H1 (cell line): ENCODE measurements around the gene CASZ1. TPM values are rescaled to one million over a fixed set of nuclear protein-coding genes. Genes with fewer than 3 reads are reported as not detected.

Experiments used
- CHD1 ChIP-seq: IDR thresholded peaks from 2 replicates; pipeline ENCODE4 v1.6.1; 2012; ENCODE audit warnings: low read depth, low read length, improper control_type of control experiment
- RAD21 ChIP-seq, 2 experiments: IDR thresholded peaks in 1 of 2; conservative IDR thresholded peaks in 1 of 2; 2 replicates each; pipeline ENCODE4 v1.6.1; 2011; ENCODE audit warnings: low read depth in 2 of 2, low read length in 2 of 2, improper control_type of control experiment in 1 of 2, inconsistent platforms in 1 of 2, mild to moderate bottlenecking in 1 of 2, moderate library complexity in 1 of 2
- polyA plus RNA-seq, 7 experiments: library from polyadenylated mRNA; depleted of rRNA in 3 of 7; stranded (reverse) in 5 of 7; unstranded in 2 of 7; fragments of >200 nt in 5 of 7; fragments of 200-250 nt in 2 of 7; gene quantifications; 1 replicate in 5 of 7; 2 replicates in 1 of 7; 4 replicates in 1 of 7; pipeline versions ENCODE4 v1.2.1 to v1.2.3, GENCODE V29; 2011 to 2013; ENCODE audit warnings: missing spikeins in 2 of 7, mixed read lengths in 2 of 7
- total RNA-seq: library from RNA; stranded (reverse); fragmentation: NEBNext Ultra II Directional; extraction: Animal tissue kit (Norgen Biotek cat#: 25700); gene quantifications from 2 replicates; pipeline ENCODE4 v1.2.1, GENCODE V29; 2021
- TF ChIP-seq, protein P1 (sequence below): IDR thresholded peaks from 2 replicates; pipeline ENCODE4 v1.6.1; 2012; ENCODE audit warnings: low read length, inconsistent platforms

The CASZ1 gene
- total and polyA plus RNA-seq, 2 of the 8 experiments (the other 6 are each of a cell fraction or from before 2014, with no cell fraction given) = 4.4 to 7.7 TPM

DNA sequence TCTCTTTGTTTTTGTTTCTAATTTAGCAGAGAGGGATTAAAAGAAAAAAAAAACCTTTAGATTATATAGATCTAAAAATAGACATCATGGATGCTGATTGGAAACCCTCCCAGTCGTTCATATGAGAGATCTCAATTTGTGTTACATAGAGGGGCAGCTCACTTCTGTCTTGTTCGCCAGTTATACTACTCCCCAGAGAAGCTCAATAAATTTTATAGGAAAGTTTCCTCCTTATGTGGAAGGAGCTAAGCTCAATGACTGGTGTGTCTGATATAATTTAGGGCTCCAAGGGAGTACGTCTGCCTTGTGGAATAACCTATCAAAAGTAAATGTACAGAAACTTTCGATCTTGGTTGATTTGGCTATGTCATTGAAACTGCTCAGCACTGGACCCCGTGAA lies 204.1 kb downstream of the CASZ1 start (continued):
- TF ChIP-seq, protein P1, sequence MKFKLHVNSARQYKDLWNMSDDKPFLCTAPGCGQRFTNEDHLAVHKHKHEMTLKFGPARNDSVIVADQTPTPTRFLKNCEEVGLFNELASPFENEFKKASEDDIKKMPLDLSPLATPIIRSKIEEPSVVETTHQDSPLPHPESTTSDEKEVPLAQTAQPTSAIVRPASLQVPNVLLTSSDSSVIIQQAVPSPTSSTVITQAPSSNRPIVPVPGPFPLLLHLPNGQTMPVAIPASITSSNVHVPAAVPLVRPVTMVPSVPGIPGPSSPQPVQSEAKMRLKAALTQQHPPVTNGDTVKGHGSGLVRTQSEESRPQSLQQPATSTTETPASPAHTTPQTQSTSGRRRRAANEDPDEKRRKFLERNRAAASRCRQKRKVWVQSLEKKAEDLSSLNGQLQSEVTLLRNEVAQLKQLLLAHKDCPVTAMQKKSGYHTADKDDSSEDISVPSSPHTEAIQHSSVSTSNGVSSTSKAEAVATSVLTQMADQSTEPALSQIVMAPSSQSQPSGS = no peak
- no peak for TF ChIP-seq CHD1
- no peak for TF ChIP-seq RAD21 (IDR thresholded peaks at IDR 0.05 in 1 of 2, conservative IDR thresholded peaks at IDR 0.05 in 1 of 2; ENCODE audit: low read depth in 2 of 2, low read length in 2 of 2)
